ENCODE measurements around the gene CPPED1.
A peak's percentile ranks its signal among the peaks of the same experiment; 100 is the strongest.

The CPPED1 gene

GRCh38 chr16:12740986-12741610 lies 62.6 kb downstream of the CPPED1 start:
- no peak for DNase-seq
- Histone ChIP-seq H3K9me3 (ENCODE audit: control extremely low read depth in 1 of 5, control insufficient read depth in 4 of 5, insufficient read depth in 2 of 5, low read depth in 1 of 5, low read length in 4 of 5) (peaks cover 0 to 21% (median 7%) of the 10 kb centered on the region in 5 experiments), H3K27ac (ENCODE audit: insufficient read depth in 1 of 2, low read depth in 1 of 2, low read length in 2 of 2, poor library complexity in 1 of 2, severe bottlenecking in 2 of 2) (no peak overlapping the region), H3K27me3 (replicated peaks in 2 of 5; ENCODE audit: control insufficient read depth in 4 of 5, insufficient read depth in 5 of 5, low read length in 4 of 5) (no peaks in the 10 kb centered on the region), H3K36me3 (ENCODE audit: control insufficient read depth in 4 of 4, insufficient read depth in 4 of 4, low read length in 3 of 4) (peaks cover 3 to 24% (median 14%) of the 10 kb centered on the region in 4 experiments), H3K4me3 (ENCODE audit: control insufficient read depth in 1 of 7, extremely low read depth in 1 of 7, insufficient read depth in 4 of 7, low read depth in 2 of 7, low read length in 6 of 7) (no peak overlapping the region), H3K4me1 (ENCODE audit: control extremely low read depth in 1 of 4, control insufficient read depth in 4 of 4, insufficient read depth in 4 of 4, low read length in 3 of 4) (no peaks in the 10 kb centered on the region)
- 100% methylated on average over 1 of the region's 6 CpGs for WGBS (ENCODE audit: insufficient coverage)
- ChIA-PET CTCF (interaction anchor here (0.7 kb wide), 1 partner anchor 125 kb away, joined by 3 read pairs; no protein-coding TSS in a partner anchor), POLR2A (no interaction called here)

GRCh38 chr16:12739738-12740137 lies 63.9 kb downstream of the CPPED1 start:
- Histone ChIP-seq H3K27ac (ENCODE audit: insufficient read depth in 1 of 2, low read depth in 1 of 2, low read length in 2 of 2, poor library complexity in 1 of 2, severe bottlenecking in 2 of 2) (no peak overlapping the region), H3K36me3 (ENCODE audit: control insufficient read depth in 4 of 4, insufficient read depth in 4 of 4, low read length in 3 of 4) (peaks cover 3 to 27% (median 17%) of the 10 kb centered on the region in 4 experiments), H3K9me3 (ENCODE audit: control extremely low read depth in 1 of 5, control insufficient read depth in 4 of 5, insufficient read depth in 2 of 5, low read depth in 1 of 5, low read length in 4 of 5) (peaks cover 0 to 10% (median 6%) of the 10 kb centered on the region in 5 experiments), H3K4me1 (ENCODE audit: control extremely low read depth in 1 of 4, control insufficient read depth in 4 of 4, insufficient read depth in 4 of 4, low read length in 3 of 4) (no peaks in the 10 kb centered on the region), H3K4me3 (ENCODE audit: control insufficient read depth in 1 of 7, extremely low read depth in 1 of 7, insufficient read depth in 4 of 7, low read depth in 2 of 7, low read length in 6 of 7) (no peak overlapping the region), H3K27me3 (replicated peaks in 2 of 5; ENCODE audit: control insufficient read depth in 4 of 5, insufficient read depth in 5 of 5, low read length in 4 of 5) (no peaks in the 10 kb centered on the region)
- no peak for DNase-seq
- ChIA-PET POLR2A (no interaction called here), CTCF (interaction anchor here (0.7 kb wide), 1 partner anchor 167 kb away, joined by 3 read pairs; no protein-coding TSS in a partner anchor)
- 100% methylated on average over 2 of the region's 3 CpGs for WGBS (ENCODE audit: insufficient coverage)

- POLR2A ChIA-PET: no interaction called here
- Histone ChIP-seq H3K9me3 (ENCODE audit: control extremely low read depth in 1 of 5, control insufficient read depth in 4 of 5, insufficient read depth in 2 of 5, low read depth in 1 of 5, low read length in 4 of 5) (peaks cover 2 to 18% (median 9%) of the 10 kb centered on the region in 5 experiments), H3K27me3 (replicated peaks in 2 of 5; ENCODE audit: control insufficient read depth in 4 of 5, insufficient read depth in 5 of 5, low read length in 4 of 5) (no peaks in the 10 kb centered on the region), H3K4me1 (ENCODE audit: control extremely low read depth in 1 of 4, control insufficient read depth in 4 of 4, insufficient read depth in 4 of 4, low read length in 3 of 4) (no peaks in the 10 kb centered on the region), H3K27ac (ENCODE audit: insufficient read depth in 1 of 2, low read depth in 1 of 2, low read length in 2 of 2, poor library complexity in 1 of 2, severe bottlenecking in 2 of 2) (no peak overlapping the region), H3K4me3 (ENCODE audit: control insufficient read depth in 1 of 7, extremely low read depth in 1 of 7, insufficient read depth in 4 of 7, low read depth in 2 of 7, low read length in 6 of 7) (no peak overlapping the region), H3K36me3 (ENCODE audit: control insufficient read depth in 4 of 4, insufficient read depth in 4 of 4, low read length in 3 of 4) (peaks cover 6 to 35% (median 17%) of the 10 kb centered on the region in 4 experiments)
- WGBS (ENCODE audit: insufficient coverage): 100% methylated on average over 3 of the region's 6 CpGs
- no peak for DNase-seq
- CTCF ChIA-PET: no interaction called here
Observed at GRCh38 chr16:12737563-12737962, 66.1 kb downstream of the CPPED1 start.

GRCh38 chr16:12735805-12736204 lies 67.9 kb downstream of the CPPED1 start:
- POLR2A ChIA-PET: no interaction called here

GRCh38 chr16:12732600-12732999 lies 71.1 kb downstream of the CPPED1 start:
- peak in 1 of 3 donors; percentile 14 for DNase-seq
- H3K27ac ChIP-seq (ENCODE audit: insufficient read depth in 1 of 2, low read depth in 1 of 2, low read length in 2 of 2, poor library complexity in 1 of 2, severe bottlenecking in 2 of 2): no peak overlapping the region
- CTCF ChIA-PET: interaction anchor here (0.9 kb wide), 1 partner anchor 53 kb away, joined by 3 read pairs; no protein-coding TSS in a partner anchor
- H3K36me3 ChIP-seq (ENCODE audit: control insufficient read depth in 4 of 4, insufficient read depth in 4 of 4, low read length in 3 of 4): peaks cover 5 to 28% (median 8%) of the 10 kb centered on the region in 4 experiments
- no peaks in the 10 kb centered on the region for H3K4me1 ChIP-seq (ENCODE audit: control extremely low read depth in 1 of 4, control insufficient read depth in 4 of 4, insufficient read depth in 4 of 4, low read length in 3 of 4)
- no peak overlapping the region for H3K4me3 ChIP-seq (ENCODE audit: control insufficient read depth in 1 of 7, extremely low read depth in 1 of 7, insufficient read depth in 4 of 7, low read depth in 2 of 7, low read length in 6 of 7)
- POLR2A ChIA-PET: no interaction called here
- H3K27me3 ChIP-seq (replicated peaks in 2 of 5; ENCODE audit: control insufficient read depth in 4 of 5, insufficient read depth in 5 of 5, low read length in 4 of 5): no peaks in the 10 kb centered on the region
- H3K9me3 ChIP-seq (ENCODE audit: control extremely low read depth in 1 of 5, control insufficient read depth in 4 of 5, insufficient read depth in 2 of 5, low read depth in 1 of 5, low read length in 4 of 5): peaks cover 0 to 22% (median 13%) of the 10 kb centered on the region in 5 experiments

More at GRCh38 chr16:12735805-12736204, 67.9 kb downstream of the CPPED1 start:
- CTCF ChIA-PET: no interaction called here
- H3K27ac ChIP-seq (ENCODE audit: insufficient read depth in 1 of 2, low read depth in 1 of 2, low read length in 2 of 2, poor library complexity in 1 of 2, severe bottlenecking in 2 of 2): no peak overlapping the region
- no peak for DNase-seq
- H3K4me3 ChIP-seq (ENCODE audit: control insufficient read depth in 1 of 7, extremely low read depth in 1 of 7, insufficient read depth in 4 of 7, low read depth in 2 of 7, low read length in 6 of 7): no peak overlapping the region
- H3K4me1 ChIP-seq (ENCODE audit: control extremely low read depth in 1 of 4, control insufficient read depth in 4 of 4, insufficient read depth in 4 of 4, low read length in 3 of 4): no peaks in the 10 kb centered on the region
- peaks cover 2 to 27% (median 13%) of the 10 kb centered on the region in 5 experiments for H3K9me3 ChIP-seq (ENCODE audit: control extremely low read depth in 1 of 5, control insufficient read depth in 4 of 5, insufficient read depth in 2 of 5, low read depth in 1 of 5, low read length in 4 of 5)
- WGBS (ENCODE audit: insufficient coverage): 100% methylated on average over 2 of the region's 2 CpGs
- no peaks in the 10 kb centered on the region for H3K27me3 ChIP-seq (replicated peaks in 2 of 5; ENCODE audit: control insufficient read depth in 4 of 5, insufficient read depth in 5 of 5, low read length in 4 of 5)
- peaks cover 5 to 40% (median 16%) of the 10 kb centered on the region in 4 experiments for H3K36me3 ChIP-seq (ENCODE audit: control insufficient read depth in 4 of 4, insufficient read depth in 4 of 4, low read length in 3 of 4)

- Histone ChIP-seq H3K27ac (ENCODE audit: insufficient read depth in 1 of 2, low read depth in 1 of 2, low read length in 2 of 2, poor library complexity in 1 of 2, severe bottlenecking in 2 of 2) (no peak overlapping the region), H3K36me3 (ENCODE audit: control insufficient read depth in 4 of 4, insufficient read depth in 4 of 4, low read length in 3 of 4) (peaks cover 0 to 25% (median 4%) of the 10 kb centered on the region in 4 experiments), H3K4me1 (ENCODE audit: control extremely low read depth in 1 of 4, control insufficient read depth in 4 of 4, insufficient read depth in 4 of 4, low read length in 3 of 4) (no peaks in the 10 kb centered on the region), H3K27me3 (replicated peaks in 2 of 5; ENCODE audit: control insufficient read depth in 4 of 5, insufficient read depth in 5 of 5, low read length in 4 of 5) (no peaks in the 10 kb centered on the region), H3K9me3 (ENCODE audit: control extremely low read depth in 1 of 5, control insufficient read depth in 4 of 5, insufficient read depth in 2 of 5, low read depth in 1 of 5, low read length in 4 of 5) (peaks cover 0 to 24% (median 10%) of the 10 kb centered on the region in 5 experiments), H3K4me3 (ENCODE audit: control insufficient read depth in 1 of 7, extremely low read depth in 1 of 7, insufficient read depth in 4 of 7, low read depth in 2 of 7, low read length in 6 of 7) (no peak overlapping the region)
- no peak for DNase-seq
- WGBS (ENCODE audit: insufficient coverage): 97% methylated on average over 4 of the region's 4 CpGs
- POLR2A ChIA-PET: no interaction called here
- CTCF ChIA-PET: no interaction called here
Observed at GRCh38 chr16:12729448-12729847, 74.2 kb downstream of the CPPED1 start.

GRCh38 chr16:12728469-12728868 lies 75.2 kb downstream of the CPPED1 start:
- Histone ChIP-seq H3K4me3 (ENCODE audit: control insufficient read depth in 1 of 7, extremely low read depth in 1 of 7, insufficient read depth in 4 of 7, low read depth in 2 of 7, low read length in 6 of 7) (no peak overlapping the region), H3K4me1 (ENCODE audit: control extremely low read depth in 1 of 4, control insufficient read depth in 4 of 4, insufficient read depth in 4 of 4, low read length in 3 of 4) (peaks cover 0 to 4% (median 0%) of the 10 kb centered on the region in 4 experiments), H3K27me3 (replicated peaks in 2 of 5; ENCODE audit: control insufficient read depth in 4 of 5, insufficient read depth in 5 of 5, low read length in 4 of 5) (no peaks in the 10 kb centered on the region), H3K36me3 (ENCODE audit: control insufficient read depth in 4 of 4, insufficient read depth in 4 of 4, low read length in 3 of 4) (peaks cover 0 to 22% (median 6%) of the 10 kb centered on the region in 4 experiments), H3K27ac (ENCODE audit: insufficient read depth in 1 of 2, low read depth in 1 of 2, low read length in 2 of 2, poor library complexity in 1 of 2, severe bottlenecking in 2 of 2) (no peak overlapping the region), H3K9me3 (ENCODE audit: control extremely low read depth in 1 of 5, control insufficient read depth in 4 of 5, insufficient read depth in 2 of 5, low read depth in 1 of 5, low read length in 4 of 5) (peaks cover 0 to 21% (median 8%) of the 10 kb centered on the region in 5 experiments)
- 84% methylated on average over 5 of the region's 5 CpGs for WGBS (ENCODE audit: insufficient coverage)
- DNase-seq: no peak
- CTCF ChIA-PET: no interaction called here
- POLR2A ChIA-PET: no interaction called here

All from common myeloid progenitor, CD34-positive (primary cell).